CD14-positive monocyte (primary cell): ENCODE measurements around the gene TTC7B. TPM values are rescaled to one million over a fixed set of nuclear protein-coding genes. Genes with fewer than 3 reads are reported as not detected.

Experiments
- DNase-seq, 3 donors: peaks; one replicate each; pipeline ENCODE4 v3.0.0-alpha.2; 2011 to 2022
- H2AFZ ChIP-seq: 2 replicates; pipeline ENCODE4 v1.6.0; 2012; ENCODE audit warnings: mild to moderate bottlenecking, low read depth, low read length, inconsistent platforms; ENCODE audit not compliant: insufficient read depth, poor library complexity, severe bottlenecking
- H3K27ac ChIP-seq, 2 donors: 1 replicate in 1 of 2; 2 replicates in 1 of 2; pipeline ENCODE4 v1.5.1; 2012 to 2013; ENCODE audit warnings: low read length in 2 of 2, control low read depth in 1 of 2, inconsistent platforms in 1 of 2, low read depth in 1 of 2, mild to moderate bottlenecking in 1 of 2
- H3K27me3 ChIP-seq, 2 donors: one replicate each; pipeline versions ENCODE4 v1.6.0 to v1.6.1; 2011 to 2013; ENCODE audit warnings: low read length in 2 of 2; ENCODE audit not compliant: control insufficient read depth in 2 of 2, insufficient read depth in 2 of 2
- H3K36me3 ChIP-seq, 2 donors: replicated peaks in 1 of 2; 1 replicate in 1 of 2; 2 replicates in 1 of 2; pipeline versions ENCODE4 v1.5.1 to v1.6.1; 2012 to 2013; ENCODE audit warnings: low read length in 2 of 2, control low read depth in 1 of 2, inconsistent platforms in 1 of 2, mild to moderate bottlenecking in 1 of 2; ENCODE audit not compliant: insufficient read depth in 2 of 2, control insufficient read depth in 1 of 2
- H3K4me1 ChIP-seq, 2 donors: 1 replicate in 1 of 2; 2 replicates in 1 of 2; pipeline versions ENCODE4 v1.5.1 to v1.6.1; 2012 to 2013; ENCODE audit warnings: low read length in 2 of 2, control low read depth in 1 of 2, inconsistent platforms in 1 of 2, mild to moderate bottlenecking in 1 of 2, moderate library complexity in 1 of 2; ENCODE audit not compliant: insufficient read depth in 2 of 2, control insufficient read depth in 1 of 2
- H3K4me2 ChIP-seq: replicated peaks from 2 replicates; pipeline ENCODE3; 2012; ENCODE audit warnings: low read length, moderate library complexity, mild to moderate bottlenecking; ENCODE audit not compliant: poor library complexity, severe bottlenecking; ENCODE audit errors: extremely low read depth
- H3K4me3 ChIP-seq, 3 experiments: fragments of 200-600 bp in 1 of 3; sonication (generic) in 1 of 3; replicated peaks in 1 of 3; 1 replicate in 2 of 3; 2 replicates in 1 of 3; pipeline ENCODE4 v1.5.1; 2011 to 2013; ENCODE audit warnings: low read length in 3 of 3, mild to moderate bottlenecking in 3 of 3, control low read depth in 2 of 3, low read depth in 2 of 3, inconsistent platforms in 1 of 3, moderate library complexity in 1 of 3
- H3K79me2 ChIP-seq: 2 replicates; pipeline ENCODE4 v1.6.0; 2012; ENCODE audit warnings: mild to moderate bottlenecking, control low read depth, inconsistent platforms, low read length, moderate library complexity; ENCODE audit not compliant: insufficient read depth
- H3K9ac ChIP-seq: 2 replicates; pipeline ENCODE4 v1.6.0; 2017; ENCODE audit warnings: low read length, mild to moderate bottlenecking; ENCODE audit not compliant: insufficient read depth, poor library complexity, severe bottlenecking
- H3K9me3 ChIP-seq, 2 donors: replicated peaks in 1 of 2; 1 replicate in 1 of 2; 2 replicates in 1 of 2; pipeline versions ENCODE4 v1.5.1 to v1.6.1; 2012 to 2013; ENCODE audit warnings: low read length in 2 of 2, control low read depth in 1 of 2; ENCODE audit not compliant: control insufficient read depth in 1 of 2, insufficient read depth in 1 of 2
- H4K20me1 ChIP-seq: 2 replicates; pipeline ENCODE4 v1.6.0; 2012; ENCODE audit warnings: mild to moderate bottlenecking, low read length, control low read depth, moderate library complexity; ENCODE audit not compliant: insufficient read depth
- H3K27ac Mint-ChIP-seq, 7 donors: one replicate each; pipeline ENCODE4 v1.8.0; 2020; ENCODE audit warnings: mild to moderate bottlenecking in 7 of 7, mixed read lengths in 7 of 7, moderate library complexity in 6 of 7, inconsistent platforms in 2 of 7
- H3K27me3 Mint-ChIP-seq, 3 donors: one replicate each; pipeline ENCODE4 v1.8.0; 2021 to 2022; ENCODE audit warnings: low read depth in 3 of 3, mild to moderate bottlenecking in 3 of 3, mixed read lengths in 3 of 3, moderate library complexity in 3 of 3, inconsistent platforms in 1 of 3
- H3K36me3 Mint-ChIP-seq, 2 donors: one replicate each; pipeline ENCODE4 v1.8.0; 2020; ENCODE audit warnings: mixed read lengths in 2 of 2, inconsistent platforms in 1 of 2, mild to moderate bottlenecking in 1 of 2
- H3K4me1 Mint-ChIP-seq: one replicate; pipeline ENCODE4 v1.8.0; 2020; ENCODE audit warnings: mild to moderate bottlenecking, mixed read lengths
- H3K4me3 Mint-ChIP-seq, 2 donors: one replicate each; pipeline ENCODE4 v1.8.0; 2020; ENCODE audit warnings: mild to moderate bottlenecking in 2 of 2, mixed read lengths in 2 of 2, moderate library complexity in 1 of 2
- H3K9me3 Mint-ChIP-seq, 7 donors: one replicate each; pipeline ENCODE4 v1.8.0; 2020 to 2022; ENCODE audit warnings: mixed read lengths in 7 of 7, mild to moderate bottlenecking in 6 of 7, moderate library complexity in 6 of 7, inconsistent platforms in 2 of 7
- WGBS: methylation state at CpG from one replicate; pipeline ENCODE4 v1.1.5; 2013; ENCODE audit warnings: missing lambda C conversion rate; ENCODE audit not compliant: insufficient coverage; 5-methylcytosine and 5-hydroxymethylcytosine counted together
- intact Hi-C, 2 donors: fragments of 100-400 bp; cut with micrococcal nuclease; formaldehyde crosslinking; loops; one replicate each; pipeline versions ENCODE4 v1.15.0 to v1.15.1; 2023
- polyA minus RNA-seq: library from RNA; depleted of rRNA, polyadenylated mRNA; stranded (reverse); fragments of >200 nt; gene quantifications from 2 replicates; pipeline ENCODE4 v1.2.3, GENCODE V29; 2012
- polyA plus RNA-seq, 3 donors: library from polyadenylated mRNA; depleted of rRNA in 1 of 3; unstranded in 2 of 3; stranded (reverse) in 1 of 3; fragments of 300-500 nt in 2 of 3; fragments of >200 nt in 1 of 3; fragmentation: Illumina TruSeq in 2 of 3; gene quantifications; 1 replicate in 2 of 3; 2 replicates in 1 of 3; pipeline ENCODE4 v1.2.3, GENCODE V29; 2012 to 2021
- total RNA-seq, 12 experiments: library from RNA in 1 of 12; stranded (reverse) in 1 of 12; fragments of 120-200 nt in 1 of 12; gene quantifications; one replicate each; pipeline ENCODE4 v1.2.4 and lab custom pipeline; 2013 to 2026; ENCODE audit warnings: mixed read lengths in 6 of 12, inconsistent platforms in 1 of 12
- TF ChIP-seq, protein P1 (sequence below): fragments of 200-600 bp; IDR thresholded peaks from one replicate; pipeline ENCODE4 v1.8.0; 2022; ENCODE audit warnings: antibody characterized with exemption, mild to moderate bottlenecking

TTC7B gene, protein sequence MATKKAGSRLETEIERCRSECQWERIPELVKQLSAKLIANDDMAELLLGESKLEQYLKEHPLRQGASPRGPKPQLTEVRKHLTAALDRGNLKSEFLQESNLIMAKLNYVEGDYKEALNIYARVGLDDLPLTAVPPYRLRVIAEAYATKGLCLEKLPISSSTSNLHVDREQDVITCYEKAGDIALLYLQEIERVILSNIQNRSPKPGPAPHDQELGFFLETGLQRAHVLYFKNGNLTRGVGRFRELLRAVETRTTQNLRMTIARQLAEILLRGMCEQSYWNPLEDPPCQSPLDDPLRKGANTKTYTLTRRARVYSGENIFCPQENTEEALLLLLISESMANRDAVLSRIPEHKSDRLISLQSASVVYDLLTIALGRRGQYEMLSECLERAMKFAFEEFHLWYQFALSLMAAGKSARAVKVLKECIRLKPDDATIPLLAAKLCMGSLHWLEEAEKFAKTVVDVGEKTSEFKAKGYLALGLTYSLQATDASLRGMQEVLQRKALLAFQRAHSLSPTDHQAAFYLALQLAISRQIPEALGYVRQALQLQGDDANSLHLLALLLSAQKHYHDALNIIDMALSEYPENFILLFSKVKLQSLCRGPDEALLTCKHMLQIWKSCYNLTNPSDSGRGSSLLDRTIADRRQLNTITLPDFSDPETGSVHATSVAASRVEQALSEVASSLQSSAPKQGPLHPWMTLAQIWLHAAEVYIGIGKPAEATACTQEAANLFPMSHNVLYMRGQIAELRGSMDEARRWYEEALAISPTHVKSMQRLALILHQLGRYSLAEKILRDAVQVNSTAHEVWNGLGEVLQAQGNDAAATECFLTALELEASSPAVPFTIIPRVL
- 3.1 TPM for total RNA-seq (2013)
- 1 to 10 TPM in 2 of 3 donors, under 1 TPM in 1; 0.87 to 2.6 (median 1.2) TPM for polyA plus RNA-seq
- polyA minus RNA-seq: 0.55 and 1.8 TPM in 2 replicates
- total RNA-seq (lab: John Stamatoyannopoulos, UW): 2.1 to 9.4 (median 3.4) reads per million in 11 experiments

DNA sequence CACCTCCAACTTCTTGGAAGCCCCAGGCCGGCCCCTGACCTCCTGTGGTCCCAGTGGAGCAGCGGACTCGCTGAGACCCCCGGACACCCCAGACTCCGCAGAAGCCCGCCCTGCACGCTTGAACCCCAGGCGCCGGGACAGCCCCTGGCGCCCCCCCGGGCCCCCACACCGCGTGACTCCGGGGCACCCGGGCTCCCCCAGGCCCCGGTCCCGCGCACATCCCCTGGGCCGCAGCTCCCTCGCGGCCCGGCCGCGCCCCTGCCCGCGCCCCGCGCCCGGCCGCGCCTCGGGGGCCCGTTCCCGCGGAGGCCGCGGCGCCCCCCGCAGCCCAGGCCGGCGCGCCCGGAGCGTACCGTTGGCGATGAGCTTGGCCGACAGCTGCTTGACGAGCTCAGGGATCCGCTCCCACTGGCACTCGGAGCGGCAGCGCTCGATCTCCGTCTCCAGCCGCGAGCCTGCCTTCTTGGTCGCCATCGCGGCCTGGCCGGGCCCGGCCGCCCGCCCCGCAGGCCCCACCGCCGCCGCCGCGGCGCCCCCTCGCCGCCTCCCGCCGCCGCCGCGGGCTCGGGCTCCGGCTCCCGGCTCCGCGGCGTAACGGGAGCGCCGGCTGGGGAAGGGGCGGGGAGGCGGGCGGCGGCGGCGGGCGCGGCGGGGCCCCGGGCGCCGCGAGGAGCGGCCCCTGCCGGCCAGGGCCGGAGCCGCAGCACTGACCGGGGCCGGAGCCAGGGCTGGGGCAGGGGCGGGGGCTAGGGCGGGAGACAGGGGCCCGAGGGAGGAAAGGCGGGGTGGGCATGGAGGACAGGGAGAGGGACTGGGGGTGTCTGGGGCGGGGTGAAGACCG lies at the start of gene TTC7B:
TSS of gene TTC7B (minus strand) at position 609 of the 841 bp plus-strand sequence. CDS start at position 474, 135 bp downstream.
- under 1% methylated on average over 87 of the region's 111 CpGs for WGBS
- H2AFZ ChIP-seq: peak within 1 kb of the TSS; percentile 65

More for the DNA sequence above, at the start of gene TTC7B:
- Mint-ChIP-seq H3K27me3 (peaks cover 15 to 23% (median 20%) of the 10 kb centered on the region in 3 donors), H3K4me3 (peak within 1 kb of the TSS; percentile 77 to 91), H3K4me1 (peaks cover 10% of the 10 kb centered on the region), H3K27ac (peak within 1 kb of the TSS in 5 of 7 donors; percentile 31 to 52 (median 34)), H3K9me3 (peaks cover 0 to 4% (median 0%) of the 10 kb centered on the region in 7 donors), H3K36me3 (peaks cover 0 to 4% of the 10 kb centered on the region in 2 donors)
- Histone ChIP-seq H3K4me3 (peak within 1 kb of the TSS; percentile 14 to 57 (median 36)), H3K9ac (peak within 1 kb of the TSS; percentile 46), H3K27ac (no peak within 1 kb of the TSS), H3K4me1 (peaks cover 4 to 7% of the 10 kb centered on the region in 2 donors), H3K79me2 (no peaks in the 10 kb centered on the region), H3K4me2 (peak within 1 kb of the TSS; percentile 71), H4K20me1 (no peaks in the 10 kb centered on the region), H3K9me3 (no peaks in the 10 kb centered on the region), H3K27me3 (peaks cover 4 to 11% of the 10 kb centered on the region in 2 donors), H3K36me3 (no peaks in the 10 kb centered on the region)
- TF ChIP-seq, protein P1, sequence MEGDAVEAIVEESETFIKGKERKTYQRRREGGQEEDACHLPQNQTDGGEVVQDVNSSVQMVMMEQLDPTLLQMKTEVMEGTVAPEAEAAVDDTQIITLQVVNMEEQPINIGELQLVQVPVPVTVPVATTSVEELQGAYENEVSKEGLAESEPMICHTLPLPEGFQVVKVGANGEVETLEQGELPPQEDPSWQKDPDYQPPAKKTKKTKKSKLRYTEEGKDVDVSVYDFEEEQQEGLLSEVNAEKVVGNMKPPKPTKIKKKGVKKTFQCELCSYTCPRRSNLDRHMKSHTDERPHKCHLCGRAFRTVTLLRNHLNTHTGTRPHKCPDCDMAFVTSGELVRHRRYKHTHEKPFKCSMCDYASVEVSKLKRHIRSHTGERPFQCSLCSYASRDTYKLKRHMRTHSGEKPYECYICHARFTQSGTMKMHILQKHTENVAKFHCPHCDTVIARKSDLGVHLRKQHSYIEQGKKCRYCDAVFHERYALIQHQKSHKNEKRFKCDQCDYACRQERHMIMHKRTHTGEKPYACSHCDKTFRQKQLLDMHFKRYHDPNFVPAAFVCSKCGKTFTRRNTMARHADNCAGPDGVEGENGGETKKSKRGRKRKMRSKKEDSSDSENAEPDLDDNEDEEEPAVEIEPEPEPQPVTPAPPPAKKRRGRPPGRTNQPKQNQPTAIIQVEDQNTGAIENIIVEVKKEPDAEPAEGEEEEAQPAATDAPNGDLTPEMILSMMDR: no peak
- peak; percentile 9 to 40 (median 37) for DNase-seq
- intact Hi-C loops: no loop called here
